Renal cortical epithelial cell (primary cell): ENCODE data around the gene PSMB7. TPM values are rescaled to one million over a fixed set of nuclear protein-coding genes. Genes with fewer than 3 reads are reported as not detected.

Source experiments
- DNase-seq: peaks from one replicate; pipeline ENCODE4 v3.0.0-alpha.2; 2011; ENCODE audit warnings: low read depth
- total RNA-seq: library from RNA; depleted of rRNA; stranded (reverse); fragments of >200 nt; gene quantifications from 2 replicates; pipeline ENCODE4 v1.2.3, GENCODE V29; 2014

Gene PSMB7
- total RNA-seq, 1 donor from 2014 or later = 94.6 TPM

GRCh38 chr9:124384210-124384609 lies 31.0 kb downstream of the PSMB7 start:
- no peak for DNase-seq

GRCh38 chr9:124381170-124381945 lies 33.9 kb downstream of the PSMB7 start:
- peak; percentile 77 for DNase-seq

GRCh38 chr9:124377551-124378406 lies 37.5 kb downstream of the PSMB7 start:
- no peak for DNase-seq

- no peak for DNase-seq
Measured at GRCh38 chr9:124376329-124376728, 38.9 kb downstream of the PSMB7 start.

- no peak for DNase-seq
Measured at GRCh38 chr9:124375726-124376125, 39.5 kb downstream of the PSMB7 start.

GRCh38 chr9:124373851-124374250 lies 41.4 kb downstream of the PSMB7 start:
- no peak for DNase-seq

- no peak for DNase-seq
Measured at GRCh38 chr9:124373386-124373785, 41.9 kb downstream of the PSMB7 start.

- DNase-seq = no peak
Measured at GRCh38 chr9:124372038-124372437, 43.2 kb downstream of the PSMB7 start.

- peak; percentile 59 for DNase-seq
Measured at GRCh38 chr9:124370896-124371582, 44.2 kb downstream of the PSMB7 start.

- no peak for DNase-seq
Measured at GRCh38 chr9:124369231-124369797, 45.9 kb downstream of the PSMB7 start.

GRCh38 chr9:124368692-124369091 lies 46.5 kb downstream of the PSMB7 start:
- DNase-seq = no peak

GRCh38 chr9:124366476-124367220 lies 48.6 kb downstream of the PSMB7 start:
- DNase-seq = peak; percentile 63

- DNase-seq = no peak
Measured at GRCh38 chr9:124365036-124365435, 50.2 kb downstream of the PSMB7 start.

GRCh38 chr9:124364141-124364540 lies 51.1 kb downstream of the PSMB7 start:
- DNase-seq = no peak

- peak; percentile 80 for DNase-seq
Measured at GRCh38 chr9:124363326-124364096, 51.7 kb downstream of the PSMB7 start.

GRCh38 chr9:124361128-124361527 lies 54.1 kb downstream of the PSMB7 start:
- no peak for DNase-seq

- no peak for DNase-seq
Measured at GRCh38 chr9:124359855-124360678, 55.2 kb downstream of the PSMB7 start.

- DNase-seq = no peak
Measured at GRCh38 chr9:124359426-124359825, 55.8 kb downstream of the PSMB7 start.

- no peak for DNase-seq
Measured at GRCh38 chr9:124358631-124359030, 56.6 kb downstream of the PSMB7 start.
